Measurements from ENCODE around the gene INSYN1. TPM values are rescaled to one million over a fixed set of nuclear protein-coding genes. Genes with fewer than 3 reads are reported as not detected.

The INSYN1 gene
- total RNA-seq, 4 donors from 2014 or later: 0.77 to 13.5 (median 6.9) TPM

DNA sequence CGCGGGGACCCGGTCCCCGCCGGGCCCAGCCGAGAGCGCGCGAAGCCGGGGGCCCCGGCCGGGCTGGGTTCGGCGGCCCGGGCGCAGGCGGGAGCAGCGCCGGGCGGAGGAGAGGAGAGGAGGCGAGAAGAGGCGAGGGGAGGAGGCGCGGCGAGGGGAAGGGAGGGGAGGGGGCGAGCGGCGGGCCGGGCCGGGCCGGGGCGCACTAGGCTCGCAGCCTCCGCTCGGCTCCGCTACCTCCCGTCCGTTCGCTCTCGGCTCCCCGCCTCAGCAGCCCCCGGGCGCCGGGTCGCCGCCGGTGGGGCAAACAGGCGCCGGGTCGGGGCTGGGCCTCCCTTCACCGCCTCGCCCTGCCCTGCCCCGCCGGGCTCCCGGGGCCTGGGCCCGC, 351 bp downstream of the INSYN1 start:
- peak overlapping the region in 1 of 2 donors; percentile 10 for H3K27ac ChIP-seq
- no peaks in the 10 kb centered on the region for H3K9me3 ChIP-seq
- no peaks in the 10 kb centered on the region for H3K36me3 ChIP-seq
- TF ChIP-seq, protein P1, sequence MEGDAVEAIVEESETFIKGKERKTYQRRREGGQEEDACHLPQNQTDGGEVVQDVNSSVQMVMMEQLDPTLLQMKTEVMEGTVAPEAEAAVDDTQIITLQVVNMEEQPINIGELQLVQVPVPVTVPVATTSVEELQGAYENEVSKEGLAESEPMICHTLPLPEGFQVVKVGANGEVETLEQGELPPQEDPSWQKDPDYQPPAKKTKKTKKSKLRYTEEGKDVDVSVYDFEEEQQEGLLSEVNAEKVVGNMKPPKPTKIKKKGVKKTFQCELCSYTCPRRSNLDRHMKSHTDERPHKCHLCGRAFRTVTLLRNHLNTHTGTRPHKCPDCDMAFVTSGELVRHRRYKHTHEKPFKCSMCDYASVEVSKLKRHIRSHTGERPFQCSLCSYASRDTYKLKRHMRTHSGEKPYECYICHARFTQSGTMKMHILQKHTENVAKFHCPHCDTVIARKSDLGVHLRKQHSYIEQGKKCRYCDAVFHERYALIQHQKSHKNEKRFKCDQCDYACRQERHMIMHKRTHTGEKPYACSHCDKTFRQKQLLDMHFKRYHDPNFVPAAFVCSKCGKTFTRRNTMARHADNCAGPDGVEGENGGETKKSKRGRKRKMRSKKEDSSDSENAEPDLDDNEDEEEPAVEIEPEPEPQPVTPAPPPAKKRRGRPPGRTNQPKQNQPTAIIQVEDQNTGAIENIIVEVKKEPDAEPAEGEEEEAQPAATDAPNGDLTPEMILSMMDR (IDR thresholded peaks at IDR 0.05): no peak
- no peak for TF ChIP-seq POLR2A (IDR thresholded peaks at IDR 0.05)
- intact Hi-C loops (cut with DNase I; ENCODE audit: low total_unique reads): no loop called here
- no peak for DNase-seq
- H3K4me3 ChIP-seq: peak overlapping the region; percentile 54 to 68
- no peaks in the 10 kb centered on the region for H3K27me3 ChIP-seq
- H3K4me1 ChIP-seq: no peaks in the 10 kb centered on the region

DNA sequence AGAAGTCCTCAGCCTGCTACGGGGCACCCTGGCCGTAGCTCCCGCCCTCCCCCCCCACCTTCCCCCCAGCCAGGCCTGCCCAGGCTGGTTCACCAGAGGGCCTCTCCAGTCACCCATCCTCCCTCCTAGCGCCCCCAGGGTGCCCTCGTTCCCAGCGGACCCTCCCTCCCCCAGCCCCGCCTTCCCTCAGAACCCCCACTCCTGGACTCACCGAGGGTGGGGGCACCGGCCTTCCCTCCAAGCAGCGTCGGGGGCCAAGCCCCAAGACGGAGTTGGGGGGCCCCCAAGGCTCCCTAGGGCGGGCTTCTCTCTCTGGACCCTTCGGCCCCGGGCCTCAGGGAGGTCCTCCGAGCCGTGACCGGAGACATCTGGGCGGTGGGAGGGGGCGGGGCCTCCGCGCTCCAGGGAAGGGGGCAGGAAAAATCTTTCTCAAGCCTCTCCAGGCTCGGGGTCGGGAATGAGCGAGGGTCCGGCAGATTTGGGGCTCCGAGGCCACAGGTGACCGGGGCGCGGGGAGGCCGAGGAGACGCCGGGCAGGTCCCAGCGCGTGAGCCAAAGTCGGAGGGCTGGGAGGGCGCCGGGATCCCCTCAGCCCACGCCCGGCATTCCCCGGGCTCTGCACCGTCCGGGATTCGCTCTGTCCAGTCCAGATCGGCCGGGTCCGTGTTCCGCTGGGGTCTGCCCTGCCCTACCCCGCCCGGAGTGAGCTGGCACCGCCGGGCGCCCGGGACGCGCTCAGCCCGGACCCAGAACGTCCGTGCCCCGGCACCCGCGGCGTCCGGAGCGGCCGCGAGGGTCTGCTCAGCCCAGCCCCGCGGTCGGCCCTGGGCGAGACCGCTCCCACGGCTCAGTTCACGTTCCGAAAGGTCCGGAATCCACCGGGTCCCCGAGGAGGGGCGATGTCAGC, 999 bp downstream of the INSYN1 start:
- intact Hi-C loops (cut with DNase I; ENCODE audit: low total_unique reads): no loop called here
- Histone ChIP-seq H3K27ac (peak overlapping the region in 1 of 2 donors; percentile 10), H3K36me3 (no peaks in the 10 kb centered on the region), H3K4me3 (peak overlapping the region; percentile 54 to 68), H3K27me3 (no peaks in the 10 kb centered on the region), H3K9me3 (no peaks in the 10 kb centered on the region), H3K4me1 (no peaks in the 10 kb centered on the region)
- TF ChIP-seq POLR2A (IDR thresholded peaks at IDR 0.05): no peak
- TF ChIP-seq, protein P1 (IDR thresholded peaks at IDR 0.05): no peak
- DNase-seq: no peak

DNA sequence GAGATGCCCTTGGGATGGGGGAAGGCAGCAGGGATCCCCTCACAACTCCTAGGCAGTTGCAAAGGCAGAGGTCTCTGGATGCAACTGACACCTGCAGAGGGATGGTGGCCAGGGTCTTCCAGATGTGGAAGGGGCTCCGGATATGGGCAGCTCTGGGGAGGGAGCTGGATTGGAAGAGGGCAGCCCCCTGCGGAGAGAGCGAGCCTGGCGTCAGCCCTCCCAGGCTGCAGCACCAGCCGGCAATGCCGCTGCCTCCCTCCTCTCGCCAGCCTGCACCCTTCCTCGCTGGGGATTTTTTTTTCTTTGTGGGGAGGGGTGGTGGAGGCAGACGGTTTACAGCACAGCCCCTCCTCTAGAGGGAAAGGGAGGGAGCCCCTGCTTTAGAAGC, 1.6 kb downstream of the INSYN1 start:
- no peak for TF ChIP-seq POLR2A (IDR thresholded peaks at IDR 0.05)
- TF ChIP-seq, protein P1 (IDR thresholded peaks at IDR 0.05): no peak
- peak overlapping the region; percentile 54 to 68 for H3K4me3 ChIP-seq
- no peak for DNase-seq
- no peak overlapping the region for H3K27ac ChIP-seq
- H3K36me3 ChIP-seq: no peaks in the 10 kb centered on the region
- H3K4me1 ChIP-seq: no peaks in the 10 kb centered on the region
- no peaks in the 10 kb centered on the region for H3K9me3 ChIP-seq
- H3K27me3 ChIP-seq: no peaks in the 10 kb centered on the region
- intact Hi-C loops (cut with DNase I; ENCODE audit: low total_unique reads): no loop called here

DNA sequence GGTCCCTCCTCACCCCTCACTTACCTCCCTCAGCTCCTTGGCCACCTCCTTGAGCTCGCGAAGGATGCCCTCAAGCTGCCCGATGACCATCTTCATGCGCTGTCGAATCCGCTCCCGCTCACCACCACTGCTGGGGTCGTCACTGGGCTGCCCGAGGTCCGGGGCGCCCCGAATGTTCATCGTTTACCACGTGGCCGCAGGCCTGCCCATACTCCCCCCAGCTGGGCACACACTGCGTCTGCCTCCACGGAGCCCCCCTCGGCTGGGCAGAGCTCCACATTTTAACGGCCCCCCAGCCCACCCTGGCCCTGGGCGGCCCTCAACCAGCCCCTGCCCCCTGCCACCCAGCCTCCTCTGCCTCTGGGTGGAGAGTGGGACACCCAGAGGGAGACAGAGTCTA, 2.2 kb downstream of the INSYN1 start:
- H3K9me3 ChIP-seq: no peaks in the 10 kb centered on the region
- H3K36me3 ChIP-seq: no peaks in the 10 kb centered on the region
- no peaks in the 10 kb centered on the region for H3K27me3 ChIP-seq
- no peak for DNase-seq
- H3K4me3 ChIP-seq: no peak overlapping the region
- no peaks in the 10 kb centered on the region for H3K4me1 ChIP-seq
- H3K27ac ChIP-seq: no peak overlapping the region
- TF ChIP-seq, protein P1 (IDR thresholded peaks at IDR 0.05): no peak
- no peak for TF ChIP-seq POLR2A (IDR thresholded peaks at IDR 0.05)
- intact Hi-C loops (cut with DNase I; ENCODE audit: low total_unique reads): no loop called here

DNA sequence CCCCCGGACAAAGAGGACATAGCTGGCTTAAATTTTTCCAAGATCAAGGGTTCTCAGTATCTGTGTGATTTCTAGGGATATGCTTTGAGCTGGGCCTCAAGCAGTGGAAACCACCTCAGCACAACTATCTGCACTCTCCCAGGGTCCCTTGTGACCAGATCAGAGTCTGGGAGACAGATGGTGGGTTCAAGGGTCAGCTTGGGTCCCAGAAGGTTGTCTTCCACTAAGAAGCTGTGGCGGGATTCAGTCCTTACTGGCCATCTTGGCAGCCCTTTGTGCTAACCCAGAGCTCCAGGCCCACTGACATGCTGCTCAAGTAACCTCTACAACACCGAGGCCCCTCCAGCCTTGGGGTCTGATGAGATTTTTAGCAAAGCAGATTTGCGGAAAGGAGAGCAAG, 2.7 kb downstream of the INSYN1 start:
- DNase-seq: no peak
- Histone ChIP-seq H3K36me3 (no peaks in the 10 kb centered on the region), H3K27me3 (no peaks in the 10 kb centered on the region), H3K9me3 (no peaks in the 10 kb centered on the region), H3K4me3 (no peak overlapping the region), H3K27ac (no peak overlapping the region), H3K4me1 (no peaks in the 10 kb centered on the region)
- TF ChIP-seq POLR2A (IDR thresholded peaks at IDR 0.05): no peak
- TF ChIP-seq, protein P1 (IDR thresholded peaks at IDR 0.05): no peak
- intact Hi-C loops (cut with DNase I; ENCODE audit: low total_unique reads): no loop called here

Measured in uterus (tissue), 4 donors.